Thoracic aorta (tissue), 2 donors: ENCODE data around the gene STEAP1B. TPM values are rescaled to one million over a fixed set of nuclear protein-coding genes. Genes with fewer than 3 reads are reported as not detected.

Experiments
- ATAC-seq: fragments of 150-250 bp; one replicate; pipeline ENCODE4 v1.8.0; 2017; ENCODE audit warnings: low read depth; ENCODE audit not compliant: insufficient number of reproducible peaks, low FRiP score
- DNase-seq: peaks from one replicate; pipeline ENCODE4 v3.0.0-alpha.2; 2020; ENCODE audit warnings: low spot score
- H3K27ac ChIP-seq, 2 donors: fragments of 200-600 bp; sonication (generic); 1 replicate in 1 of 2; 2 replicates in 1 of 2; pipeline ENCODE4 v1.5.1; 2016; ENCODE audit warnings: mild to moderate bottlenecking in 2 of 2, moderate library complexity in 2 of 2
- H3K27me3 ChIP-seq: fragments of 200-600 bp; sonication (generic); replicated peaks from 2 replicates; pipeline ENCODE4 v1.6.0; 2016; ENCODE audit warnings: mild to moderate bottlenecking; ENCODE audit not compliant: insufficient read depth
- H3K36me3 ChIP-seq: fragments of 200-600 bp; sonication (generic); one replicate; pipeline ENCODE4 v1.5.1; 2016
- H3K4me1 ChIP-seq, 2 donors: fragments of 200-600 bp; sonication (generic); 1 replicate in 1 of 2; 2 replicates in 1 of 2; pipeline versions ENCODE4 v1.5.1 to v1.6.0; 2016; ENCODE audit warnings: low read depth in 2 of 2, mild to moderate bottlenecking in 1 of 2; ENCODE audit not compliant: control insufficient read depth in 1 of 2
- H3K4me3 ChIP-seq: fragments of 200-600 bp; sonication (generic); 2 replicates; pipeline ENCODE4 v1.5.1; 2016; ENCODE audit warnings: mild to moderate bottlenecking
- H3K9me3 ChIP-seq: fragments of 200-600 bp; sonication (generic); 2 replicates; pipeline ENCODE4 v1.5.1; 2016
- total RNA-seq, 2 donors: library from RNA; depleted of rRNA; stranded (reverse); fragments of >200 nt; gene quantifications; one replicate each; pipeline versions ENCODE4 v1.1.0 to v1.2.3, GENCODE V29; 2016
- TF ChIP-seq, protein P1 (sequence below): fragments of 200-600 bp; sonication (generic); IDR thresholded peaks from one replicate; pipeline ENCODE4 v1.5.1; 2019; ENCODE audit warnings: antibody characterized with exemption

The STEAP1B gene
- total RNA-seq, 2 donors from 2014 or later: 1.1 TPM; not detected in 1

GRCh38 chr7:22406715-22407114 is 93.3 kb downstream of the STEAP1B start:
- Histone ChIP-seq H3K4me3 (no peak overlapping the region), H3K9me3 (no peaks in the 10 kb centered on the region), H3K27me3 (no peaks in the 10 kb centered on the region), H3K4me1 (peaks cover 0 to 11% of the 10 kb centered on the region in 2 donors), H3K36me3 (no peaks in the 10 kb centered on the region), H3K27ac (no peak overlapping the region)
- TF ChIP-seq, protein P1, sequence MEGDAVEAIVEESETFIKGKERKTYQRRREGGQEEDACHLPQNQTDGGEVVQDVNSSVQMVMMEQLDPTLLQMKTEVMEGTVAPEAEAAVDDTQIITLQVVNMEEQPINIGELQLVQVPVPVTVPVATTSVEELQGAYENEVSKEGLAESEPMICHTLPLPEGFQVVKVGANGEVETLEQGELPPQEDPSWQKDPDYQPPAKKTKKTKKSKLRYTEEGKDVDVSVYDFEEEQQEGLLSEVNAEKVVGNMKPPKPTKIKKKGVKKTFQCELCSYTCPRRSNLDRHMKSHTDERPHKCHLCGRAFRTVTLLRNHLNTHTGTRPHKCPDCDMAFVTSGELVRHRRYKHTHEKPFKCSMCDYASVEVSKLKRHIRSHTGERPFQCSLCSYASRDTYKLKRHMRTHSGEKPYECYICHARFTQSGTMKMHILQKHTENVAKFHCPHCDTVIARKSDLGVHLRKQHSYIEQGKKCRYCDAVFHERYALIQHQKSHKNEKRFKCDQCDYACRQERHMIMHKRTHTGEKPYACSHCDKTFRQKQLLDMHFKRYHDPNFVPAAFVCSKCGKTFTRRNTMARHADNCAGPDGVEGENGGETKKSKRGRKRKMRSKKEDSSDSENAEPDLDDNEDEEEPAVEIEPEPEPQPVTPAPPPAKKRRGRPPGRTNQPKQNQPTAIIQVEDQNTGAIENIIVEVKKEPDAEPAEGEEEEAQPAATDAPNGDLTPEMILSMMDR: no peak
- no peak for DNase-seq
- ATAC-seq: no peak

GRCh38 chr7:22404421-22405023 is 95.5 kb downstream of the STEAP1B start:
- ATAC-seq (no peak), DNase-seq (no peak)
- H3K9me3 ChIP-seq: no peaks in the 10 kb centered on the region
- H3K4me1 ChIP-seq: peaks cover 0 to 12% of the 10 kb centered on the region in 2 donors
- H3K27me3 ChIP-seq: no peaks in the 10 kb centered on the region
- TF ChIP-seq, protein P1: no peak
- H3K27ac ChIP-seq: no peak overlapping the region
- H3K4me3 ChIP-seq: no peak overlapping the region
- no peaks in the 10 kb centered on the region for H3K36me3 ChIP-seq

GRCh38 chr7:22403344-22403743 is 96.6 kb downstream of the STEAP1B start:
- no peak overlapping the region for H3K27ac ChIP-seq
- TF ChIP-seq, protein P1: no peak
- no peaks in the 10 kb centered on the region for H3K9me3 ChIP-seq
- H3K4me3 ChIP-seq: no peak overlapping the region
- H3K4me1 ChIP-seq: peaks cover 0 to 12% of the 10 kb centered on the region in 2 donors
- ATAC-seq (no peak), DNase-seq (no peak)
- no peaks in the 10 kb centered on the region for H3K36me3 ChIP-seq
- no peaks in the 10 kb centered on the region for H3K27me3 ChIP-seq

GRCh38 chr7:22402250-22402649 is 97.7 kb downstream of the STEAP1B start:
- ATAC-seq (no peak), DNase-seq (no peak)
- Histone ChIP-seq H3K4me3 (no peak overlapping the region), H3K4me1 (peaks cover 0 to 12% of the 10 kb centered on the region in 2 donors), H3K9me3 (no peaks in the 10 kb centered on the region), H3K36me3 (no peaks in the 10 kb centered on the region), H3K27ac (no peak overlapping the region), H3K27me3 (no peaks in the 10 kb centered on the region)
- TF ChIP-seq, protein P1: no peak

DNA sequence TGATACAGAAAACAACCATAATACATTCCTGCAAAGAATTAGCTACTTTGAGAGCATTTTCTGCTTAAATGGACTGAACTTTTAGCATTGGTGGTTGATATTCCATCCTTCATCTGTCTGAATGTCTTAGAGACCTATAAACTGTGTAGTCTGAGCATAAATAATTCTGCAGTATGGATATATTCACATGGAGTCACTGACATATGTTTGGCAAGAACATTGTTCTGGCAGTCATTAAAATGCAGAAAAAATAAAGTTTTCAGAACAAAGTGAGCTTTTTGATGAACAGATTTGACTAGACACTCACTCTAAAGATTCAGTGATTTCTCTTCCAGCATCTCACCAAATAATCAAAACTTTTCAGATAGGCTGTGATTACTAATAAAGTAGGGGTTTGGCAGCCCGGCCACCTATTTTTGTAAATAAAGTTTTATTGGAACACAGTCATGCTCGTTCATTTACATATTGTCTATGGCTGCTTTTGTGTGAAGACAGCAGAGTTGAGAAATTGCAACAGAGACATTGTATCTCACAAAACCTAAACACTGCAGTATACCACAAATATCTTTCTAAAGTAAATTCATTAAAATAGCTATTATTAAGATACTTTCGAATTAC is 98.9 kb downstream of the STEAP1B start:
- ATAC-seq: no peak

More for the DNA sequence above, 98.9 kb downstream of the STEAP1B start:
- H3K4me1 ChIP-seq: peaks cover 0 to 12% of the 10 kb centered on the region in 2 donors
- DNase-seq: no peak
- H3K27ac ChIP-seq: no peak overlapping the region
- TF ChIP-seq, protein P1: no peak
- H3K36me3 ChIP-seq: no peaks in the 10 kb centered on the region
- H3K4me3 ChIP-seq: no peak overlapping the region
- H3K27me3 ChIP-seq: no peaks in the 10 kb centered on the region
- H3K9me3 ChIP-seq: no peaks in the 10 kb centered on the region
